Esophagus muscularis mucosa (tissue), 4 donors: ENCODE measurements around the gene SPDYE4. TPM values are rescaled to one million over a fixed set of nuclear protein-coding genes. Genes with fewer than 3 reads are reported as not detected.
A peak's percentile ranks its signal among the peaks of the same experiment; 100 is the strongest.

ENCODE experiments used
- DNase-seq: peaks from one replicate; pipeline ENCODE4 v3.0.0-alpha.2; 2017; ENCODE audit errors: extremely low spot score
- H3K27ac ChIP-seq, 4 donors: fragments of 200-600 bp; sonication (generic); replicated peaks in 1 of 4; 1 replicate in 3 of 4; 2 replicates in 1 of 4; pipeline ENCODE4 v1.5.1; 2016 to 2019; ENCODE audit warnings: mild to moderate bottlenecking in 1 of 4
- H3K27me3 ChIP-seq, 4 donors: fragments of 200-600 bp; sonication (generic); one replicate each; pipeline versions ENCODE4 v1.5.1 to v1.6.0; 2016 to 2019
- H3K36me3 ChIP-seq, 4 donors: fragments of 200-600 bp; sonication (generic); one replicate each; pipeline ENCODE4 v1.5.1; 2016 to 2019
- H3K4me1 ChIP-seq, 4 donors: fragments of 200-600 bp; sonication (generic); one replicate each; pipeline ENCODE4 v1.5.1; 2016 to 2019
- H3K4me3 ChIP-seq, 4 donors: fragments of 200-600 bp; sonication (generic); 1 replicate in 2 of 4; 2 replicates in 2 of 4; pipeline ENCODE4 v1.5.1; 2016 to 2019; ENCODE audit warnings: mild to moderate bottlenecking in 4 of 4, moderate library complexity in 1 of 4
- H3K9me3 ChIP-seq, 4 donors: fragments of 200-600 bp; sonication (generic); 1 replicate in 3 of 4; 2 replicates in 1 of 4; pipeline ENCODE4 v1.5.1; 2016 to 2019
- CTCF ChIP-seq, 3 experiments: fragments of 200-600 bp in 2 of 3; fragments of 450-650 bp in 1 of 3; sonication (generic) in 2 of 3; IDR thresholded peaks; one replicate each; pipeline ENCODE4 v1.5.1; 2017 to 2019; ENCODE audit warnings: antibody characterized with exemption in 3 of 3, mild to moderate bottlenecking in 2 of 3, moderate library complexity in 1 of 3
- EP300 ChIP-seq: sonication (generic); formaldehyde crosslinking; IDR thresholded peaks from one replicate; pipeline ENCODE4 v1.6.1; 2017; ENCODE audit warnings: antibody characterized with exemption
- POLR2A ChIP-seq: fragments of 450-650 bp; IDR thresholded peaks from one replicate; pipeline ENCODE4 v1.6.1; 2017; ENCODE audit warnings: antibody characterized with exemption, moderate library complexity, mild to moderate bottlenecking, low read depth
- POLR2AphosphoS5 ChIP-seq, 2 donors: sonication (generic); formaldehyde crosslinking; IDR thresholded peaks; one replicate each; pipeline ENCODE4 v1.6.1; 2017; ENCODE audit warnings: antibody characterized with exemption in 2 of 2
- WGBS: methylation state at CpG from one replicate; pipeline ENCODE4 v1.1.5; 2018; 5-methylcytosine and 5-hydroxymethylcytosine counted together
- intact Hi-C: fragments of 100-400 bp; cut with DNase I; formaldehyde crosslinking; loops from one replicate; pipeline ENCODE4 v1.15.1; 2023
- total RNA-seq, 4 donors: library from RNA; depleted of rRNA; stranded (reverse); fragments of >200 nt; gene quantifications; one replicate each; pipeline versions ENCODE4 v1.1.0 to v1.2.1, GENCODE V29; 2016

SPDYE4 gene
- total RNA-seq, 4 donors from 2014 or later: not detected

- Histone ChIP-seq H3K27me3 (peaks cover 0 to 31% (median 3%) of the 10 kb centered on the region in 4 donors), H3K9me3 (no peaks in the 10 kb centered on the region), H3K4me1 (peaks cover 0 to 8% (median 5%) of the 10 kb centered on the region in 4 donors), H3K27ac (no peak overlapping the region), H3K4me3 (no peak overlapping the region), H3K36me3 (peaks cover 0 to 5% (median 0%) of the 10 kb centered on the region in 4 donors)
- 83% methylated on average over 19 of the region's 19 CpGs for WGBS
- intact Hi-C loops: no loop called here
- TF ChIP-seq POLR2AphosphoS5 (IDR thresholded peaks at IDR 0.05) (no peak), EP300 (no peak), CTCF (IDR thresholded peaks at IDR 0.05) (no peak), POLR2A (no peak)
- peak; percentile 84 for DNase-seq
Observed at GRCh38 chr17:8803531-8804420, 45.4 kb upstream of the SPDYE4 start.

GRCh38 chr17:8801135-8801840 lies 42.9 kb upstream of the SPDYE4 start:
- intact Hi-C loops: no loop called here
- H3K27ac ChIP-seq: no peak overlapping the region

GRCh38 chr17:8800656-8801055 lies 42.3 kb upstream of the SPDYE4 start:
- peak; percentile 62 for DNase-seq
- Histone ChIP-seq H3K4me3 (no peak overlapping the region), H3K36me3 (peaks cover 0 to 5% (median 0%) of the 10 kb centered on the region in 4 donors), H3K9me3 (no peaks in the 10 kb centered on the region), H3K27ac (no peak overlapping the region), H3K27me3 (peaks cover 0 to 44% (median 3%) of the 10 kb centered on the region in 4 donors), H3K4me1 (peaks cover 0 to 9% (median 5%) of the 10 kb centered on the region in 4 donors)
- 94% methylated on average over 2 of the region's 2 CpGs for WGBS
- no peak for TF ChIP-seq CTCF (IDR thresholded peaks at IDR 0.05)
- TF ChIP-seq POLR2A: no peak
- no peak for TF ChIP-seq EP300
- TF ChIP-seq POLR2AphosphoS5 (IDR thresholded peaks at IDR 0.05): no peak
- intact Hi-C loops: no loop called here

More at GRCh38 chr17:8801135-8801840, 42.9 kb upstream of the SPDYE4 start:
- Histone ChIP-seq H3K27me3 (peaks cover 0 to 47% (median 3%) of the 10 kb centered on the region in 4 donors), H3K36me3 (peaks cover 0 to 5% (median 0%) of the 10 kb centered on the region in 4 donors), H3K4me1 (peaks cover 0 to 9% (median 5%) of the 10 kb centered on the region in 4 donors), H3K4me3 (no peak overlapping the region), H3K9me3 (no peaks in the 10 kb centered on the region)
- DNase-seq: peak; percentile 68
- TF ChIP-seq EP300 (no peak), POLR2AphosphoS5 (IDR thresholded peaks at IDR 0.05) (no peak), POLR2A (no peak), CTCF (IDR thresholded peaks at IDR 0.05) (no peak)
- 97% methylated on average over 6 of the region's 6 CpGs for WGBS

GRCh38 chr17:8799570-8800212 lies 41.3 kb upstream of the SPDYE4 start:
- TF ChIP-seq CTCF (IDR thresholded peaks at IDR 0.05) (no peak), EP300 (no peak), POLR2AphosphoS5 (IDR thresholded peaks at IDR 0.05) (no peak), POLR2A (no peak)
- intact Hi-C loops: no loop called here
- WGBS: 78% methylated on average over 15 of the region's 15 CpGs
- H3K4me3 ChIP-seq: no peak overlapping the region
- no peaks in the 10 kb centered on the region for H3K9me3 ChIP-seq
- H3K4me1 ChIP-seq: peaks cover 0 to 9% (median 5%) of the 10 kb centered on the region in 4 donors
- H3K27ac ChIP-seq: no peak overlapping the region
- DNase-seq: peak; percentile 34
- H3K36me3 ChIP-seq: peaks cover 0 to 5% (median 0%) of the 10 kb centered on the region in 4 donors
- peaks cover 0 to 44% (median 3%) of the 10 kb centered on the region in 4 donors for H3K27me3 ChIP-seq
